Activated CD4-positive, CD25-positive, alpha-beta regulatory T cell treated with anti-CD3 and anti-CD28 coated beads, Interleukin-2, amount 50 U/mL, for 16 hours (primary cell): ENCODE data around the gene ERCC4.

Source experiments
- DNase-seq: peaks from one replicate; pipeline ENCODE4 v3.0.0-alpha.2; 2020; ENCODE audit warnings: low read depth, low spot score

ERCC4 gene

DNA sequence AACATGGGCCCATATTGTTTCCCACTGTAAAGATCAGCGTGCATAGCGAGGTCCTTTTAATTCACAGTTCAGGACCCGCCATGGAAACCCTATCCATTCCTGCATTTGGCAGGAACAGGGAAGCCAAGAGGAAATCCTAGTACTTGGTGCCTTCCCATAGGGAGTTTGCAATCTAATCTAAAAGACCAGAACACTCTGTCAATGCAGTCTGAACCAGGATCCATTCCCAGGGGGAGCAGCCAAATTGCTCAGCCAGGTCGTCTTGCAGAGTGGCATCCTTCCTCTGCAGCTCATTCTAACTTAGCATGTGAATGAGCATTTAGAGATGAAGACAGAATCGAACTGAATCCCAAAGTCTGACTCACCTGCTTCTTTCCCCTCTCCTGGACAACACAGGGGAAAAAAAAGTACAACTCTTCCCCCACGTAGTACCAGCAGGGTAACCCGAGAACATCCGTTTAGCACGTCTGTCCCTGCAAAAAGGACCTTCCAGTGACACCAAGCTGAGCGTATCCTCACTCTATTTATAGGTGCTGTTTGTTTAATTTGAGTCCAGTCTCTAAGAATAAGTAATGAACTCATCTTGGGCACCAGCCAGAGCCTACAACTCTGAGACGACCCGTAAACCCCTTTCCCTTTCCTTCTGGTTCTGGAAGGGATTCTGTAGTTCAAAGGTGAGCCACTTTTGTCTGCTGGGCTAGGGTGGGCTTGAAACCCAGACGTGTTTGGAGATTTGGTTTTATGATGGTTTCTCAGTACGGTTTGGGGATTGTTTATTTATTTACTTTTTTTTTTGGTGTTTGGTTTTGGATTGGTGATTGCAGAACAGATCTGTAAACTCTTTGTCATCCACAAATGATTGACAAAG, 74.5 kb downstream of the ERCC4 start:
- no peak for DNase-seq

DNA sequence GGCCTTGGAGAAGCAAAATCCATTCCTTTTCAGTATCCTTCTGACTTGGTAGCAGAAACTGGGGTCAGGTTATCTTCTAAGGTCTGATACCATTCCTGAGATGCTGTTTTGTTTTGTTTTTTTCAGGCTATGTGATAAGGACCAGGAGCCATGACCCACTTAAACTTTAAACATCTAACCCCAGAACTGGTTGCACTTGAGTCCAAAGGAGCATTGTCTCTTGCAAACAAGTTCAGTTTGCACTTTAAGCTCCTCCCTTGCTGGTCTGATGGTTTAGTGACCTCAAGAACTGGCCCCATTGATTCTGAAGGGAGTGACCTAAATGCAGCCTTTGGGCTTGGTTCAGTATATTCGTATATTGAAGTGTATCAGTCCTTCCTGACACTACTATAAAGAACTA, 75.2 kb downstream of the ERCC4 start:
- no peak for DNase-seq

DNA sequence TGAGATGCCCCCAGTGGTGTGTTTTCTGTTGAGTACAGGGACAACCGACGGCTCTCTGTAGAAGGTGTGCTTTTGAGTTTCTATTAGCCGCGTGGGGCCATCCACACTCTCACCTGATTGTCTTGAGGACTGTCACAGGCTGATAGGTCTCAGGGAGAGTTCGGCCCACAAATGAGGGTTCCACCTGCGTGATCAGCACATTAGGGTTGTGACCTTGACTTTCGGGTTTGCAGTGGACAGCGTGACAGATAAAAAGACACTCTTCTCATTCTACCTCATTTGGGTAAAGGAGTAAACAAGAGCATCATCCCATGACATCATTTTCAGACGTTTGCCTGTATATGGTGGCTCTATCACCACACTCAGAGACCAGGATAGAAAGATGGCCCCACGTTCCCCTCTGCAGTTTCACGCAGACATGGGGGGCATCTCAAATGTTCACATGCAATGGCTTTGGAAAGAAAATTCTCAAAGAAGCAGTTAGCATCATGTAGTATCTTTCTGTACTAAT, 76.9 kb downstream of the ERCC4 start:
- DNase-seq: no peak

DNA sequence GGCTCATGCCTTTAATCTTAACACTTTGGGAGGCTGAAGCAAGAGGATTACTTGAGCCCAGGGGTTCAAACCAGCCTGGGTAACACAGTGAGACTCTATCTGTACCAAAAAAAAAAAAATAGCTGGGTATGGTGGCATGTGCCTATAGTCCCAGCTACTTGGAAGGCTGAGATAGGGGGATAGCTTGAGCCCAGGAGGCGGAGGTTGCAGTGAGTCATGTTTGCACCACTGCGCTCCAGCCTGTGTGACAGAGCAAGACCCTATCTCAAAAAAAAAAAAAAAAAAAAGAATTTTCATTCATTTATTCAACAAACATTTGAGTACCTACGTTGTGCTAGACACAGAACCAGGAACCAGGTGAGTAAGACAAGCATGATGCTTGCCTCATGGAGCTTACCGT, 77.6 kb downstream of the ERCC4 start:
- no peak for DNase-seq

DNA sequence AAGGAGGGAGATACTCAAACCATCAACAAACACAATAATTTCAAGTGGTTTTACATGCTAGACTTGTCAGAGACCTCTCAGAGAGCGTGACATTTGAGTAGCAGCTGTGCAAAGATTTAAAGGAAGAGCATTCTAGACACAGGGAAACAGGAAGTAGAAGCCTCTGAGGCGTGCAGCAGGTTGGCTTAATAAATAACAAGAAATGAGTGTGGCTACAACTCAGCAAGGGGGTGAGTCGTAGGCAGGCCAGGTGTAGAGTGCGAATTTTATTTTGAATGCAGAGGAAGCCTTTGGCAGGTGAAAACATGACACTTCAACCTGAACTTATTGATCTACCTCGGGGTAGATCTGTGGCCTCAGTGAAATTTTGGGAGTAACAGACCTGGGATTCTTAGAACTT, 78.0 kb downstream of the ERCC4 start:
- no peak for DNase-seq

DNA sequence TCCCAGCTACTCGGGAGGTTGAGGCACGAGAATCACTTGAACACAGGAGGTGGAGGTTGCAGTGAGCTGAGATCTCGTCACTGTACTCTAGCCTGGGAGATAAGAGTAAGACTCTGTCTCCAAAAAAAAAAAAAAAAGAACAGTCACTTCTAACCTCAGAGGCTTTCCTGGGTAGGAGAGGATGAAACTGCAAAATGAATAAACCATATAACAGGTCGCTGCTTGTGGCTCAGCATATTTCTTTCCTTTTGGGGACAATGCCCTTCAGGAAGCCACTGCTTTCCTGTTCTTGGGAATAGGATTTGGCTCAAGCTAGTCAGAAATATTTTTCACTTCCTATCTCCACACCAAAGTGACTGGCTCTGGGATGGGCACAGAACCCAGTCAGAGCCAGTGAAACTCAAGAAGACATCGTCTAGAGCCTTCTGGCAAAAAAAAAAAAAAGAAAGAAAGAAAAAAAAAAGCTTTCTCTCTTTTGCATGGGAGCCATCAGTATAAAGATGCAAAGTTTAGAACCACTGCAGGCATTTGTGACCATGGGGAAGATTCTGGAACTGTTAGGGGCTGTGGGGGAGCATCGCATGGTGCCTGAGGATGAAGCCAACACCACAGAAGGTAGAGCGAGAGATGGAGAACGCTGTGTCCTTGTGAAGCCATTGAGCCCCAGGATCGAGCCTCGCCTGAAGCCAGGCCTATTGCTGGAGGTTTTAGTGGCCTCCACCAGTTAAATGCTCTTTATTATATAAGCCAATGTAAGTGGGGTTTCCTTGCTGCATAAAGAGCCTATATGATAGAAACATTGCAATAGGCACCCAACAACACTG, 79.3 kb downstream of the ERCC4 start:
- no peak for DNase-seq

DNA sequence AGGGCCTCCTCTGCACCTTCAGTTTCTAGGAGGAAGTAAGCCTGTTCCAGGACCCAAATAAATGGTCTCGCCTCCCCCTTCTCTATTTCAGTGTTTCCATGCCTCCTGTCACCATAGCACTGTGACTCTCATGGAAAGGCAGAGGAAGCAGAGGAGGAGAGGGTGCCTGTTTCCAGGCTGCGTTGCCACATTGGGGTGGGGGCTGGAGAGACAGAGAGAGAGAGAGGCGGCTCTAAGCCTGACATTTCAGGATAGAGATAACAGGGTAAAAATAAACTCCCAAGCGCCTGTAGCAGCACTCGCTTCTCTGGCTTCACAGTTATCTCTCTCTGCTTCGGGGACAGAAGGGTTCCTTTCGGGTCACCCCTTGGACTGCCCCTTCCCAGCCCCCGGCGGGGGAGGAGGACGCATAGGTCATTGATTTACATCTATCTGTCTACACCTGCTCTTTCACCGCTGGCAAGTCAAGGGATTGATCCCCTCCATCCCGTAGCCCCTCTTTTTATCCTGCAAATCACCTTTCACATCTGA, 80.0 kb downstream of the ERCC4 start:
- DNase-seq: no peak

DNA sequence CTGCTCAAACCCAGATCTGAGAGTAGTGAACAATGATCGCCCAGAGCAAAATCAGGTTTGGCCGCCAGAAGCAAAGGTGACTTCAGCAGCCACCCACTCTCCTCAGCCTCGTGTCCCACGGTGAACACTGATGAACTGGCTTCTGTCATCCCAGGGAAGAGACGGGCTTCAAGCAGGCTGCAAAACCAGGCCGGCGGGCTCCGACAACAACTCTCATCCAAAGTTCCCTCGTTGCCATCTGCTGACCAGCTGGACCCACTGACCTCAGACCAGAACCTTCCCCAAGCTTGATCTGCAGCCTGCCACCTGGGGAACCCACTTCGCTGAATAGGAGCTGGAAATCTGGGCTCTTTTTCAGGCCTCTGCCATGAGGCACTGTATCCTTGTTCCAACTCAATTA, 81.6 kb downstream of the ERCC4 start:
- DNase-seq: no peak
